HG03108 (cell line): ENCODE data around the gene BCAP31.
"Not testable (repeated sequence)": the region's sequence is repeated elsewhere in the genome, so short reads cannot be mapped to it uniquely, and the experiment has no call there.

ENCODE experiments used
- ATAC-seq: cut with Tn5 transposase; IDR thresholded peaks from one replicate; pipeline ENCODE4 v1.9.1; 2021; ENCODE audit warnings: moderate library complexity; ENCODE audit not compliant: unreplicated experiment

BCAP31 gene

GRCh38 chrX:153685156-153685536 is 39.0 kb downstream of the BCAP31 start:
- no peak for ATAC-seq

GRCh38 chrX:153684467-153685155 is 39.6 kb downstream of the BCAP31 start:
- ATAC-seq, result no peak

DNA sequence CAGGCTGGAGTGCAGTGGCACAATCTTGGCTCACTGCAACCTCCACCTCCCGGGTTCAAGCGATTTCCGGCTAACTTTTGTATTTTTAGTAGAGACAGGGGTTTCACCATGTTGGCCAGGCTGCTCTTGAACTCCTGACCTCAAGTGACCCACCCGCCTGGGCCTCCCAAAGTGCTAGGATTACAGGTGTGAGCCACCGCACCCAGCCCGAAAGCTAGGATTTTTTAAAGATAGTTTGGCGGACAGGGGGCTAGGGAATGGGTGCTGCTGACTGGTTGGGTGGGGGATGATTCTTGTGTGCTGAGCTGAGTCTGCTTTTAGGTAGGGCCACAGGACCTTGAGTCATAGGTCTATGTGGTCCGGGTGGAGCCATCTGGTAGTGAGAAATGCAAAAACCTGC is 40.7 kb downstream of the BCAP31 start:
- ATAC-seq, result not testable (repeated sequence)

DNA sequence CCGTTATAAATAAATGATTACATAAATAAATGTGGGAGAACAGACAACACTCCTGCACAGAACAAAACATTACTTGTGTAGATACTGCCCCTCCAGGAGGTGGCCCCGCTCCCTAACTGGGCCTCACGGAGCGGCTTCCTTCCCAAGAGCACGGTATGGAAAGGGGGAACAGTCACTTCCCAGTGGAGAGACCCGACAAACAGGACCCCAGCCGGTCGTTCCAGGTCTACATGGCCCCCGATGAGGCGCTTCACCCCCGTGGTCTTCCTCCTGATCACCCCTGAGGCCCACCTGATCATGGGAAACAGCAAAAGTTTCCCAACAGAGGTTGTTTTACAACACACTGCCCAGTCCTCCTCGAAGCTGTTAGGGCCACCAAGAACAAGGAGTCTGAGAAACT is 43.0 kb downstream of the BCAP31 start:
- no peak for ATAC-seq

DNA sequence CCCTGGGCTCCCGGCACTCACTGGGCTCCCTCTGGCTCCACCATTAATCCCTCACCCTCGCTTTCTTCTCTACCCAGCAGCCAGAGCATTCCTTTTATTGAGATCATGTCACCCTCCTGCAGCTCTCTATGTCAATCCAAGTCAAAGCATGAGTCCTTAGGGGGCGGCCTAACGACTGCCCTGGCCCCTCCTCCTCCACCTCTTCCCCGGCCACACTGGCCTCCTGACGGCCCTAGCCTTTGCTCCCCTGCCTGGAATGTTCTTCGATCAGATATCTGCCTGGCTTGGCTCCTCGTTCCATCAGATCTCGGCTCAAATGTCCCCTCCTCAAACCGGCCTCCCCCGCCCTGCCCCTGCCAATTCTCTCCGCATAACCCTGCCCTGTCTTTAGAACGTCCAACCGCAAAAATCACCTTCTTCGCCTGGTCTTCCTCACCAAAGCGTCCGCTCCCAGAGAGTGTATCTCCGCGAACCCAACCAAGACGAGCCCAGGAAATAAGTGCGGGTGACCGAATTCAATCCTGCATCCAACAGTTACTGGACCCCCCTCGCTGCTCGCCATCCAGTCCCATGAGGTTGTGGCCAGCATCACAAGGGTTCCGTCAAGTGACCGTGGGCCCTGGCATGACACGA is 49.9 kb downstream of the BCAP31 start:
- ATAC-seq, result no peak

DNA sequence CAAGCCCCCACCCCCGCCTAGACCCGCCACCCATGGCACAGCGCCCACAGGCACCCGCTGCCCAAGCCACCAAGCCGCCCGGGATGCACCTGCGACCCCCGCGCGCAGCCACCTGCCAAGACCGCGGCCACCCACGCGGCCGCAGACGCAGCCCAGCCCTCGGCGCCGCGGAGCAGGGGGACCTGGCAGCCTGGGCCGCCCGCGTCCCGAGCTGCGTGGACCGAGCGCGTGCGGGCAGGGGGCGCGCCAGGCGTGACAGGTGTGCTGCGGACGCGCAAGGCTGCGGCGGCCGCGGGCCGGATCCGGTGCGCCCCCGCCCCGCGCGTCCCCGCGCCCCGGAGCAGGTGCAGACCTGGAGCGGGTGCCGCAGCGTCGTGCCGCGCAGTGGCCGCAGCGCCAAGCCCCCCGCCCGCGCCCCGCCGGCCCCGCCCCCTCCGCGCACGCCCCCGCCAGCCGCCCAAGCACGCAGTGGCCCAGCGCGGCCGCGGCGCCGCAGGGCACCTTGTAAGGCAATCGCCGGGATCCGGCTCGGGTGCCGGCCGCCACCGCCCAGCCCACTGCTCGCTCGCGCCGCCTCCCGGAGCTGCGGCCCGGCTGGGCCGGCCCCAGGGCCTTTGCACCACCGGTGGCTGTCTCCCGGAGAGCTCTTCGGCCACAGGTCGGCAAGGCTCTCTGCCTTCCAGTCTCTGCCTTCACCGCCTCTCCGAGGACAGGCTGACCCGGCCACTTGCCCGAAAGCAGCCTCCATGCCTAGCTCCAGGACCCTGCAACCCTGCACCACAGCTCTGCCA is 50.6 kb downstream of the BCAP31 start, which contains the start of gene PNCK:
PNCK (minus strand) TSS at position 386 of the 791 bp plus-strand sequence. CDS start 737 bp downstream, outside the sequence.
- no peak for ATAC-seq

DNA sequence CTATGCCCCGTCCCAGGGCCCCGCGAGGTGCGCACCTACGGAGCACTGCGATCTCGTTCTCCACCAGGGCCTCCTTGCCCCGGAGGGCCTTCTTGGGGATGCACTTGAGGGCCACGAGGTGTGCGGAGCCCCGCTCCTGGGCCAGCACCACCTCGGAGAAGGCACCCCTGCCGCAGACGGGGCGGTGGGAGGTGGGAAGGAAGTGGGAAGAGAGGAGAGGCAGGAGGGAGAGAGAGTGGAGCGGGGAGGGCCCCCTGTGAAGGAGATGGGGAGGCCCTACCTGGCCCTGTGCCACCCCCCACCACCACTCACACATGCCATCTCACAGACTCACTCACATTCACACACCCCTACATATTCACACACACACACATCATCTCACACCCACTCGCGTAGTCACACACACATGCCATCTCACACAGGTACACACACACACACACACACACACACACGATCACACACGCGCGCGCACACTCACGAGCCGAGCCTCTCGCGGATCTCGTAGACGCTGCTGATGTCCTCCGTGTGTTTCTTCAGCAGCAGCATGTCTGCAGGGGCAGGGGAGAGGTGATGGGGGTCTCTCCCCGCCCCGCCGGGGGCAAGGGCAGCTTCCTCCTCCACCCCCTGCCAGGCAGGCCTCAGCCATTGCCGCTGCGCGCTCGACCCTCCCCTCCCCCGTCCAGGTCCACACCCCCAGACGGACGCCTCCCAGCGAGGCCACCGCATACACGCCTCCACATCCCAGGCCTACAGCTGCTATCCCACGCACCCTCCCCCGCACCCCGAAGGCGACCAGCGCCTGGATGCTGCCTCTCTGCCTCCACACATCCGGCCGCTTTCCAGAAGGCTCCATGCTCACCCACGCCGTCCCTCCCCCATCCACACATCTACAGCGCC is 51.4 kb downstream of the BCAP31 start:
- ATAC-seq, result no peak

DNA sequence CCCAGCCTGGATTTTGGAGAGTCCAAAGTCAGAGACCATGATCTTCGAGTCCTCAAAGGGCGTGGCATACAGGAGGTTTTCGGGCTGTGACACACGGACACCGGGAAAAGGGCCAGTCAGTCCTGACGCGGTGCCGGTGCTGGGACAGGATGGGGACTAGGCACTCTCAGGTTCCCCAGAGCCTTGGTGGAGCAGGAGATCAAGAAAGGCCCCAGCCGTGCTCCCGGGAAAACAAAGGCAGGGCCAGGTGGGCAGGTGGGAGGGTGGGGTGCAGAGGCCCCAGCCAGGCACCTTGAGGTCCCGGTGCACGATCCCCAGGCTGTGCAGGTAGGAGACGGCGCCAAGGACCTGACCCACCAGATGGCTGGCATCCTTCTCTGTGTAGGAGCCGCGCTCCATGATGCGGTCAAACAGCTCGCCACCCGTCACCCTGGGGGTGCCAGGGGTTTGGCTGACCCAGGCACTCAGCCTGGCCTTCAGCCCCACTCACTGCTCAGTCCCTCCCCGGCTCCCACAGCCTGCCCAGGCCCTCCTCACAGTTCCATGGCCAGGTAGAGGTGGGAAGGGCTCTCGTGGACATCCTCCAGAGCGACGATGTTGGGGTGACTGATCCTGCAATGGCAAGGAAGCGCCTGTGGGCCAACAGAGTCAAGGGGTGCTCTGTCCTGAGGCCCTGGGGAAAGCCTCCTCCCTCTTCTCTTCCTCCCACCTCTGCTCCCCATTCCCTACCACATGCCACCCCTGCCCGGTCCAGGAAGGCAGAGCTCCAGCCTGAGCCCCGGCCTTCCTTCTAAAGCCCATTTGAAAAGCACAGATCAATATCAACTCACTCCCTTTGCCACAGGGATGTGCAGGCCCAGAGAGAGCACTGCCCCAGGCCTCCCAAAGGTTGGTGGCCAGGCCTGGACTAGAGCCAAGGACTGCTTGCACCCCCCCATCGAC is 52.3 kb downstream of the BCAP31 start:
- no peak for ATAC-seq

GRCh38 chrX:153670748-153671588 is 53.2 kb downstream of the BCAP31 start:
- no peak for ATAC-seq

DNA sequence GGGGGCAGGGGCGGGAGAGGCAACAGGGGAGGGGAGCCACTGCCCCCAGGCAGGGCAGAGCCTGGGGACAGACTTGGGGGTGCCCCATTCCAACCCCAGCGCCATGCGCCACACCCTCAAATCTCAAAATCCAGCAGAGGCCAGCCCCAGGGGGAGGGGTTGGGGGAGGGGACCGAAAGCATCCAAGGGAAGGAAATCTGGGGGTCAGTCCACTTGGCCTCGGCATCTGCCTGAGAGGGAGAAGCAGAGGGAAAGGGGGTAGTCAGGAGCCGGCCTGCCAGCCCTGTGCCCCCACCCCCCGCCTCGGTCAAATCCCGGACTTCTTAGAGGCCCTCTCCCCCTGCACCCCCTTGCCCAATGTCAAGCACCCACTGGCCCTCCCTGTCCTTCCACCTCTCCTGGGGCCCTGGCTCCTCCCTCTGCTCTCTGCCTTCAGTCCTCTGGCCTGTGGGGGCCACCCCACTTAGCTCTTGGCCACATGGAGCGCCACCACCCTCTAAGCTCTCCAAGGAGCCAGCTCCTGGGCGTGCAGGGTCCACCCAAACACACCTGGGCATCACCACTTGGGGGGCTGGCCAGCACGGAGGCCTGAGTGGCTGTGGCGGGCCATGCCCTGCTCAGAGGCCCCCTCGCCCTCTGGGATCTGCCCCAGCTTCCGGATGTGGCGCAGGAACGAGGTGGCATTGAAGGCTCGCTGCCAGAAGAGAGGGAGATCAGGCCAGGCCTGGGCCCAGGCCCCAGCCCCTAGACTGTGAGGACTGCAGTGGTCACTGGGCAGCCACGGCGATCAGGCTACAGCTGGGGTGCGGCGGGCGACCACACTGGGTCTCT is 54.1 kb downstream of the BCAP31 start:
- no peak for ATAC-seq

DNA sequence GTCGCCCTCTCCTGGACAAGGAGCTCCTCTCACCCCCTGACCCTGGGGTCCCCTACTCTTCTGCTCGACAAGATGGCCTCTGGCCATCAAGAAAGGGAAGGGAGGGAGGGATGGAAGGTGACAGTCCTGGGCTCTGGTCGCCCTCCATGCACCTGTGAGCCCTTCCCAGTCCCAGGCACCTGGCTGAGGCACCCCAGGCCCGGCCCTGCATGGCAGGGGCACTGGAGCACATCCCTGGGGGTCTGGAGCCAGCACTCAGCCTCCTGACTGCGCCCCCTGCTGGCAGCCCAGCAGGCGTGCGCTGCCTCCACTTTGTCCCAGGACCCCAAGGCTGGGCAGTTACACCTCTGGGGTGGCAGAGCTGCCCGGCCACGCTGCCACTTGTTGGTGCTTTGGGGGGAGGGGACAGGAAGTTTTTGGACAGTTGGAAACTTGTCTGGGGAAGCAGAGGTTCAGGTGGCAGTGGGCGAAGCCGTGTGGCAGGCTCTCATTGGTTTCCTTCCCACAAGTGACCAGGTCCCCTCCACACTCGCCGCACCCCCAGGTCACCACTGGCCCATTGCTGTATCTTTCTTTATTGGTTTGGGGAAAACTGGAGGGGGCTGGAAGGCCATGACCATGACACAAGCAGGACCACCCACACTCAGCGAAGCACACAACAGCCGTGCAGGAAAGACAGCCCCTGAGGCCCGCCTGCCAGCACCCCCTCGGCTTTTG is 54.9 kb downstream of the BCAP31 start:
- ATAC-seq, result no peak

- no peak for ATAC-seq
Observed at GRCh38 chrX:153668423-153669173, 55.6 kb downstream of the BCAP31 start.

DNA sequence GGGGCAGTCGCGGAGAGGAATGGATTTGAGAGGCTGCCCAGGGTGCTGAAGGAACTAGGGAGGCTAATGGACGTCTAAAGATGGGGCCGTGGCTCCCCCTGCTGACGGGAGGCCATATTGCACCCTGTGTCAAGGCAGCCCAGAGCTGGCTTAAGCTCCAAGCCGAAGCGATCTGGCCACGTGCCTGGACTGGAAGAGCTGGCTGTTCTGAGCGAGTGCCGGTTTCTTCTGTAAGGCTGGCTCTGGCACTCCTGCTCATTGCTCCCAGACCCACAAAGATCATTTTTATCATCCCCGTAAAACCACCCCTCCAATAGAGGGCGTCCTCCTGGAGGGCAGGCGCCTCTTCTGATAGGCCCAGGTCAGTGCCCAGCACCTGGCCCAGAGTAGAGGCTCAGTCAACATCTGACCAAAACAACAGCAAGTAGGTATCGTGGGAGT is 56.2 kb downstream of the BCAP31 start:
- ATAC-seq, result no peak

GRCh38 chrX:153667281-153667955 is 56.8 kb downstream of the BCAP31 start:
- no peak for ATAC-seq

- ATAC-seq, result no peak
Observed at GRCh38 chrX:153665726-153666306, 58.4 kb downstream of the BCAP31 start.

GRCh38 chrX:153662266-153662665 is 61.9 kb downstream of the BCAP31 start:
- no peak for ATAC-seq
